ENCODE measurements around the gene FOXK2.

Gene FOXK2

DNA sequence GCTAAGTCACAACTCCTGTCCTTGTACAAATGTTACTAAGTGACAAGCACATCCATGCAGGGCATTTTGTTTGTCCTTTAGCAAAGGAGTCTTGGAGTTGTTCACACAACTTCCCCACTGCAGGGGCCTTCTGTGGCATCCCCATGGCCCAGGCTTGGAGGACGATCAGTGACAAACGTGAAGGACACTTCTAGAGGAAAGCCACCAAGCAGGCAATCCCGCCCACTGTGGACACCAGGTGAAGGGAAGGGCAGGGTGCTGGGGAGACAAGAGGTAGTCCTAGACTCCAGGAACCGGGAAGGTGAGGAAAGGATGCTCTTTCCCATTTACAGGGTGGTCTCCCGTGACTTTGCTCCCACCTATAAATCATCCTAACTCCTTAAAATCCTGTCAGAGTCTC is 124.6 kb downstream of the FOXK2 start:
- DNase-seq (ENCODE audit: low spot score), result no peak

DNA sequence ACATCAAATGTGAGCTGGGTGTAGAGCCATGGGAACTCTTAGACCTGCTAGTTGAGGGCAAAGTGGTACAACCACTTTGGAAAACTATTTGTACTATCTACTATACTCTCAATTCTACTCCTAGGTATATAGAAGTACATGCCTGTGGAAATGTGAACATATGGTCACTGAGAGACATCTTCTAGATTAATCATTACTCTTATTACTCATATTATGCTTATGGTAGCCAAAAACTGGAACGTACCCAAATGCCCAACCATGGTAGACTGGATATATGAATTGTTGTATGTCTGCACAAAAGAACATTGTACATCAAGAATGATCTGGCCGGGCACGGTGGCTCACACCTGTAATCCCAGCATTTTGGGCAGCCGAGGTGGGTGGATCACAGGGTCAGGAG is 126.0 kb downstream of the FOXK2 start:
- DNase-seq (ENCODE audit: low spot score), result no peak

DNA sequence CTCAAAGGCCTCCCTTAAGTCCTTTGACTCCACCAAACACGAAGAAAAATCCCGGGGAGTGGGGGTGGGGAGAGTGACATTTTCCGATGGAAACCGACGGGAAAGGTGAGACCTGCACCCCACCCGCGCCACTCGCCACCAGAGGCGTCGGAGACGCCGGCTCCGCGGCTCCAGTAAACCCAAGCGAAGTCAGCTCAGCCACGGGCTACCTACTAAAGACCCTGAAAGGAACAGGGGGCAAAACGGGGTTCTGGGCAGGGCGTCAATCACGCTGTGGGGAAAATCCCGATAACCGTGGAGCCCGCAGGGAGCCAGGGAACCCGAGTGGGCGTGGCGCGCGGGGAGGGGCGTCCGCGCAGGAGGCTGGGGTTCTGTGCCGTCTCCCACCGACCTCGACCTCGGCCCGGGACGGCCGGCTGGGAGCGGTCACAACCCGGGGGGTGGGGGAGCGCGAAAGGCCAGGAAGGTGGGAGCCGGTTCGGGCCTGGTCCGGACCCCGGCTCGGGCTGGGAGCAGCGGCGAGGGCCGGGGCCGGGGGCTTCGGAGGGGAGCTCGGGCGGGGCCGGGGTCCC is 128.1 kb downstream of the FOXK2 start:
- peak; percentile 20 for DNase-seq (ENCODE audit: low spot score)

DNA sequence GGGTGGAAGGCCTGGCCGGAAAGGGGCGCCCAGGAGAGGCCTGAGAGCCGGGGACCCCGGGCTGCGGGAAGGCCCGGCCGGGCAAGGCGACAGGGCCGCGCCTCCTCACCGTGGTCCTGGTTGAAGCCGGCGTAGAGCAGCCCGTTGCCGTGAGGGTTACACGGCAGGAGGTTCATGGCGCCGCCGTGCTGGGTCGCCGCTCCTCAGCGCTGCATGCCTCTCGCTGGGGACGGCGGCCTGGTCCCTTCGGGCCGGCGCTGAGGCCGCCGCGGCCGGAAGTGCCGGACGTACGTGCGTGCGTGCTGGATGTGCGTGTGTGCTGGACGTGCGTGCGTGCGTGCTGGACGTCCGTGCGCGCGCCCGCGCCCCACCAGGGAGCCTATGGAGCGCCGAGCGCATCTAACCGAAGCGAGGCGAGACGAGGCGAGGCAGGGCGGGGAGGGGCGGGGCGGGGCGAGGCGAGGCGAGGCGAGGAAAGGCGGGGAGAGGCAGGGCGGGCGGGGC is 128.7 kb downstream of the FOXK2 start, which contains the start of gene WDR45B:
Gene WDR45B (minus strand): TSS at position 280 of the 504 bp plus-strand sequence. CDS start 104 bp downstream, at position 176.
- DNase-seq (ENCODE audit: low spot score), result peak; percentile 89

DNA sequence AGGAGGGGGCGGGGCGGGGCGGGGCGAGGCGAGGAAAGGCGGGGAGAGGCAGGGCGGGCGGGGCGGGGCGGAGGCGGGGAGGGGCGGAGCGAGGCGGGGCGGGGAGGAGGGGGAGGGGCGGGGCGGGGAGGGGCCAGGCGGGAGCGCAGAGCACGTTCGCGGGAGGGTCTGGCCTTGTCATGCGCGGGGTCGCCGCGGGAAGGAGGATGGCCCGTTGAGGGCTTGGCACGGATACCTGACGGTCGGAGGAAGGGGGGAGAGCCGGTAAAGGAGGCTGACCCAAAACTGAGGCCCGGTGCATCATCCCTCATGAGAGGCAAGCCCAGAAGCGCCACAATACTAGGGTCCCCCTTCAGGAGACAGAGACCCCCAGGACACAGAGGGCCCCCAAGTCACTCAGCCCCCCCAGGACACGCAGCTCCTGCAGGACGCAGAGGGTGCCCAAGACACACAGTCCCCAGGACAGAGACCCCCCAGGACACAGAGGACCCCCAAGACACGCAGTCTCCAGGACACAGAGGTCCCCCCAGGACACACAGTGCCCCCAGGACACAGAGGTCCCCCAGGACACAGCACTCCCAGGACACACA is 129.3 kb downstream of the FOXK2 start:
- DNase-seq (ENCODE audit: low spot score), result no peak

DNA sequence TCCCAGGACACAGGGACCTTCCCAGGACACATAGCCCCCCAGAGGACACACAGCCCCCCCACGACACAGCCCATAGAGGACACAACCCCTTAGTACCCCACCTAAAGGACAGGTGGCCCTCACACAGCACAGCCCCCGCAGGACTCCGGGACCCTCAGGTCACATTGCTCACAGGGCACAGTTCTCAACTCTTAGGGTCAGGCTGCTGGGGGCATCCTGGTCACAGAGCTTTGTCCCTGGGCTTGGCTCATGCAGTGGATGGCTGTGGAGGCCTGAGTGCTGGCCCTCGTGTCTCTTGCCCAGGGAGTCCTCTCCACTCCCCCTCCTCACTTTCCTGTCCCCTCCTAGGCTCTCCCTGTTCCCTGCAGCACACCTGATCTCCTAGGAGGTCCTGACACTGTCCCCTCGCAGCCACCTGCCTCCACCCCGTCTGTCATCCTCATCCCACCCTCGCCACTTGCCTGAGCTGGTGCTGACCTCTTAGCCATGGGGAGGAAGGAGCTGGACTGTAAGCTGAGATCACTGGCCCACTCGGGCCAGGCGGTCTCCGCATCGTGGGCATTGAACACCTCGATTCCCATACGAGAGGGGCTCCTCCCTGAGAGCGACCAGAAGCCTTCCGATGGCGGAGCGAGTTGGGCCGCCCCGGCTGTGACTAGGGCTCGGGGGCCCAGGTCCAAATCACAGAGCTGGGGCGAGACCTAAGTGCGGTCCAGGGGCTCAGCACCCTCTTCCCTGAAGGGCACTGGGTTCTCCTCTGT is 130.1 kb downstream of the FOXK2 start:
- no peak for DNase-seq (ENCODE audit: low spot score)

DNA sequence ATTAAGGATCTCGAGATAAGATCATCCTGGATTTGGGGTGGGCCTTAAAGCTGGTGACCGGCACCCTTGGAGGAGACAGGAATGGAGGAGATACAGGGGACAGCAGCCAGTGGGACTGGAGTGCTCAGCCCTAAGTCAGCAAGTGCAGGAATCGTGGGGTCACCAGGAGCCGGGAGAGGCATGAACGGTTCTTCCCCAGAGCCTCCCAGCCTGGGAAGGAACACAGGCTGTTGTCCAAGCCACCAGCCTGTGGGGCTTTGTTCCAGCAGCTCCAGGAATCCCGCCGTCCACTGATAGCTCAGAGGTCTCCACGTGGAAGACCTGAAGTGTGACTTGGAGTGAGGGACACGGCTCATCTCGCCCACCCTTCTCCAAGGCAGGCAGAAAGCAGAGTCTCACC is 131.2 kb downstream of the FOXK2 start:
- DNase-seq (ENCODE audit: low spot score), result no peak

DNA sequence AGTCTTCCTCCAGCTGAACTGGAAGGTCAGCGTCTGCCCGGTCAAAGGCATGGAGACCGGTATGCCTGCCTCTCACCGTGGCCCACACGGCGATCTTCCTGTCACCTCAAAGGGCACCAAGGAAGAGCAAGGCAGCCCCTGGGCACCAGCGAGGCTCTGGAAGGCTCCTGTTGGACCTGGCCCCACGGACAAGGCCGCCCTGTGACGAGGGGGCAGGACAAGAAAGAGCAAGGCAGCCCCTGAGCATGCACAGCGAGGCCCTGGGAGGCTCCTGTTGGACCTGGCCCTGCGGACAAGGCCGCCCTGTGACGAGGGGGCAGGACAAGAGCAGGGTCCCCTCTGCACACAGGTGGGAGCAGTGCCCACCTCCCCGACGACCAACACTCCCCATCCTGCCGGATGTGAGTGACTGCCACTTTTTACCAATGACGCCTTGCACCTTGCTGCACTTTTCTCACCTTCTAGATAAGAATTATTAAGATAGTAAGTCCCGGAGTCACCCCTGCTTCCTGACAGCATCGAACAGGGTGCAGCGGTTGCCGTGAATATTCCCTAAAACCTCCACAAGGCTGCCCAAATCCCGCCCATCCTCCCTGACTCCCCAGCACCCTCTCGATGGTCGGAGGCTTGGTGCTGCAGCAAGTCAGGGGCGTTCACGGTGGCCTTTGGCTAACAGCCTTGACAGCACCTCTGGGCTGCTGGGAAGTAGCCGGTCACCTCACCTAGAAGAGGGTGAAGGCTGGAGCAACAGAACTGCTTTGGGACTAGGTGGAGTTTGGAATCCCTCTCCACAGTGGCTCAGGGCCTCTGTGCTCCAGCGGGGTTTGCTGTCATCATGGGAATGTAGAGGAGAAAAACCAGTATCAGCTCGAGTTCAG is 134.4 kb downstream of the FOXK2 start:
- no peak for DNase-seq (ENCODE audit: low spot score)
